ENCODE results near the gene ORM1. TPM values are rescaled to one million over a fixed set of nuclear protein-coding genes. Genes with fewer than 3 reads are reported as not detected.
"Not testable (repeated sequence)": the region's sequence is repeated elsewhere in the genome, so short reads cannot be mapped to it uniquely, and the experiment has no call there.

Gene ORM1
- total RNA-seq, 1 donor from 2014 or later, result not detected

- no peak for DNase-seq (ENCODE audit: low read depth)
Measured at GRCh38 chr9:114304416-114305188, 18.3 kb upstream of the ORM1 start.

- peak; percentile 47 for DNase-seq (ENCODE audit: low read depth)
Measured at GRCh38 chr9:114307899-114308267, 15.0 kb upstream of the ORM1 start.

GRCh38 chr9:114308361-114308950 lies 14.4 kb upstream of the ORM1 start:
- DNase-seq (ENCODE audit: low read depth), result no peak

- no peak for DNase-seq (ENCODE audit: low read depth)
Measured at GRCh38 chr9:114309096-114309495, 13.8 kb upstream of the ORM1 start.

GRCh38 chr9:114310471-114311450 lies 12.1 kb upstream of the ORM1 start:
- DNase-seq (ENCODE audit: low read depth), result no peak

- DNase-seq (ENCODE audit: low read depth), result no peak
Measured at GRCh38 chr9:114311571-114312512, 11.1 kb upstream of the ORM1 start.

- no peak for DNase-seq (ENCODE audit: low read depth)
Measured at GRCh38 chr9:114312513-114312875, 10.4 kb upstream of the ORM1 start.

GRCh38 chr9:114313186-114313585 lies 9.7 kb upstream of the ORM1 start:
- DNase-seq (ENCODE audit: low read depth), result no peak

GRCh38 chr9:114314256-114314867 lies 8.5 kb upstream of the ORM1 start:
- DNase-seq (ENCODE audit: low read depth), result no peak

GRCh38 chr9:114314881-114315722 lies 7.8 kb upstream of the ORM1 start:
- DNase-seq (ENCODE audit: low read depth), result no peak

- DNase-seq (ENCODE audit: low read depth), result no peak
Measured at GRCh38 chr9:114315723-114316363, 7.1 kb upstream of the ORM1 start.

GRCh38 chr9:114316605-114317230 lies 6.2 kb upstream of the ORM1 start:
- no peak for DNase-seq (ENCODE audit: low read depth)

- DNase-seq (ENCODE audit: low read depth), result peak; percentile 28
Measured at GRCh38 chr9:114317665-114318357, 5.1 kb upstream of the ORM1 start.

GRCh38 chr9:114318416-114318815 lies 4.5 kb upstream of the ORM1 start:
- no peak for DNase-seq (ENCODE audit: low read depth)

GRCh38 chr9:114319147-114319546 lies 3.8 kb upstream of the ORM1 start:
- no peak for DNase-seq (ENCODE audit: low read depth)

- not testable (repeated sequence) for DNase-seq (ENCODE audit: low read depth)
Measured at GRCh38 chr9:114320710-114321109, 2.2 kb upstream of the ORM1 start.

- peak; percentile 24 for DNase-seq (ENCODE audit: low read depth)
Measured at GRCh38 chr9:114321759-114322158, 1.1 kb upstream of the ORM1 start.
